Vagina (tissue), 2 donors: ENCODE data around the gene SCD5.

Experiments used
- POLR2AphosphoS5 ChIP-seq, 2 donors: sonication (generic); formaldehyde crosslinking; IDR thresholded peaks; one replicate each; pipeline ENCODE4 v1.9.0; 2017; ENCODE audit warnings: antibody characterized with exemption in 2 of 2, mild to moderate bottlenecking in 2 of 2, low read depth in 1 of 2; ENCODE audit not compliant: insufficient read depth in 1 of 2
- TF ChIP-seq, protein P1 (sequence below), 3 experiments: fragments of 450-650 bp in 2 of 3; fragments of 200-600 bp in 1 of 3; sonication (generic) in 1 of 3; IDR thresholded peaks; one replicate each; pipeline ENCODE4 v1.5.1; 2017 to 2019; ENCODE audit warnings: antibody characterized with exemption in 3 of 3, mild to moderate bottlenecking in 2 of 3, moderate library complexity in 2 of 3

DNA sequence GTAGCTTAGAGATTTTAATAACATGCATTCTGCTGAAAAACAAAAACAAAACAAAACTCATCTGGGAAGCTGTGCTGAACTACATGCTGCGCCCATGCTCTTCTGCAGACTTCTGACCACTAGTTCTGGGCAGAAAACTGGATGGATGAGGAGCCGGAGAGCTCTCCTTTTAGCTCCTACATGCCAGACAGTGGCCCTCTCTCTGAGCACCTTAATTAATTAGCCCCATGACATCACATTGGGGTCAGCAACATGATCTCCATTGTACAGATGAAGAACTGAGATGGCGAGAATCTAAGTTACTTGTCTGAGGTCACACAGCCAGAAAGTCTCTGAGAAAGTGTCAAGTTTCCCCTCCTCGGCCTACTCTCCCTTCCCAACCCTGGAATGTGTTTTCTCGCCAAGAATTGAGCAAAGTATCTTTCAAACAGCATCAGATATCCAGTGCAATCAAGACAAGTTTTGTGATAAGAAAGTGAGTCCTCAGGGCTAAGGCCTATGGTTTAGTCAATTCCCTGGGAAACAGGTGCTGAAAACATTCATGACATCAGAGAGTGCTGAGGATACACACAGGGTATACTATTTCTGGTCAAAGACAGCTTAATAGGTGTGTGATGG lies 21.6 kb downstream of the SCD5 start:
- TF ChIP-seq, protein P1, sequence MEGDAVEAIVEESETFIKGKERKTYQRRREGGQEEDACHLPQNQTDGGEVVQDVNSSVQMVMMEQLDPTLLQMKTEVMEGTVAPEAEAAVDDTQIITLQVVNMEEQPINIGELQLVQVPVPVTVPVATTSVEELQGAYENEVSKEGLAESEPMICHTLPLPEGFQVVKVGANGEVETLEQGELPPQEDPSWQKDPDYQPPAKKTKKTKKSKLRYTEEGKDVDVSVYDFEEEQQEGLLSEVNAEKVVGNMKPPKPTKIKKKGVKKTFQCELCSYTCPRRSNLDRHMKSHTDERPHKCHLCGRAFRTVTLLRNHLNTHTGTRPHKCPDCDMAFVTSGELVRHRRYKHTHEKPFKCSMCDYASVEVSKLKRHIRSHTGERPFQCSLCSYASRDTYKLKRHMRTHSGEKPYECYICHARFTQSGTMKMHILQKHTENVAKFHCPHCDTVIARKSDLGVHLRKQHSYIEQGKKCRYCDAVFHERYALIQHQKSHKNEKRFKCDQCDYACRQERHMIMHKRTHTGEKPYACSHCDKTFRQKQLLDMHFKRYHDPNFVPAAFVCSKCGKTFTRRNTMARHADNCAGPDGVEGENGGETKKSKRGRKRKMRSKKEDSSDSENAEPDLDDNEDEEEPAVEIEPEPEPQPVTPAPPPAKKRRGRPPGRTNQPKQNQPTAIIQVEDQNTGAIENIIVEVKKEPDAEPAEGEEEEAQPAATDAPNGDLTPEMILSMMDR (IDR thresholded peaks at IDR 0.05): no peak
- no peak for TF ChIP-seq POLR2AphosphoS5 (IDR thresholded peaks at IDR 0.05; ENCODE audit: insufficient read depth in 1 of 2, low read depth in 1 of 2)
